Heart right ventricle (tissue), 16 donors: ENCODE data around the gene VAX1. TPM values are rescaled to one million over a fixed set of nuclear protein-coding genes. Genes with fewer than 3 reads are reported as not detected.
"Not testable (repeated sequence)": the region's sequence is repeated elsewhere in the genome, so short reads cannot be mapped to it uniquely, and the experiment has no call there.

Source experiments
- ATAC-seq, 8 donors: fragments of 200-7000 bp; cut with Tn5 transposase; one replicate each; pipeline ENCODE4 v1.9.1; 2020; ENCODE audit warnings: mild to moderate bottlenecking in 8 of 8, moderate library complexity in 8 of 8, moderate number of reproducible peaks in 1 of 8
- DNase-seq, 2 donors: peaks; one replicate each; pipeline ENCODE4 v3.0.0-alpha.2; 2020
- H3K27ac ChIP-seq, 10 donors: fragments of 200-600 bp; sonication (generic) in 2 of 10; one replicate each; pipeline versions ENCODE4 v1.5.0 to v1.8.0; 2020 to 2022; ENCODE audit warnings: mild to moderate bottlenecking in 3 of 10
- H3K27me3 ChIP-seq, 7 donors: fragments of 200-600 bp; one replicate each; pipeline ENCODE4 v1.8.0; 2021 to 2022; ENCODE audit warnings: mild to moderate bottlenecking in 2 of 7
- H3K36me3 ChIP-seq, 9 donors: fragments of 200-600 bp; sonication (generic) in 1 of 9; one replicate each; pipeline versions ENCODE4 v1.5.0 to v1.8.0; 2020 to 2022; ENCODE audit warnings: mild to moderate bottlenecking in 2 of 9
- H3K4me1 ChIP-seq, 9 donors: fragments of 200-600 bp; sonication (generic) in 1 of 9; one replicate each; pipeline versions ENCODE4 v1.5.0 to v1.8.0; 2020 to 2022; ENCODE audit warnings: mild to moderate bottlenecking in 4 of 9
- H3K4me3 ChIP-seq, 10 donors: fragments of 200-600 bp; sonication (generic) in 2 of 10; one replicate each; pipeline versions ENCODE4 v1.5.0 to v1.8.0; 2020 to 2022; ENCODE audit warnings: mild to moderate bottlenecking in 7 of 10, moderate library complexity in 2 of 10
- H3K9me3 ChIP-seq, 11 donors: fragments of 200-600 bp in 10 of 11; sonication (generic) in 2 of 11; one replicate each; pipeline versions ENCODE4 v1.5.0 to v1.8.0; 2013 to 2022; ENCODE audit warnings: mild to moderate bottlenecking in 2 of 11, control low read depth in 1 of 11, moderate library complexity in 1 of 11
- CTCF ChIP-seq, 9 donors: fragments of 200-600 bp; sonication (generic) in 2 of 9; IDR thresholded peaks; one replicate each; pipeline versions ENCODE4 v1.5.0 to v1.8.0; 2021 to 2022; ENCODE audit warnings: antibody characterized with exemption in 9 of 9, mild to moderate bottlenecking in 5 of 9, moderate library complexity in 1 of 9
- WGBS, 2 donors: extraction: QIAGEN DNeasy Blood & Tissue Kit; methylation state at CpG; one replicate each; pipeline ENCODE4 v1.1.7; 2013; ENCODE audit warnings: inconsistent platforms in 1 of 2; 5-methylcytosine and 5-hydroxymethylcytosine counted together
- intact Hi-C, 10 donors: fragments of 100-400 bp; cut with DNase I; formaldehyde crosslinking; loops; one replicate each; pipeline versions ENCODE4 v1.11.1 to v1.14.2; 2022
- microRNA-seq, 2 donors: library from miRNA; unstranded; fragments of <30 nt; microRNA quantifications; one replicate each; pipeline ENCODE4 v1.2.0, GENCODE V29; 2021
- polyA plus RNA-seq, 2 donors: library from polyadenylated mRNA; stranded (reverse); fragments of 200-250 nt; gene quantifications; one replicate each; pipeline ENCODE4 v1.2.3, GENCODE V29; 2013
- total RNA-seq, 10 donors: library from RNA; stranded (reverse); fragmentation: NEBNext Ultra II Directional in 3 of 10; extraction: Animal tissue kit (Norgen Biotek cat#: 25700) in 3 of 10; gene quantifications; one replicate each; pipeline versions ENCODE4 v1.2.1 to v1.2.4, GENCODE V29; 2021 to 2023
- donor health status: Arrhythmogenic right ventricular cardiomyopathy.
- donor health status: ischemic (EF 13 %, LVEDD 7.1; RV severe dilation, severe dysfunction).
- donor health status: healthy with polysubstance abuse.
- donor health status: DM: no; HTN: yes; CAD: no.
- donor health status: DM: no; HTN: no; CAD: no.
- donor health status: ischemic (EF 25% LVEDD 6.9; RV normal size, moderate dysfunction).
- donor health status: ischemic (EF 25% LVEDD 5.7; RV mildly dilated, moderate dysfunction).
- donor health status: healthy.
- donor health status: DM: yes; HTN: yes; CAD: no.
- donor health status: Ischemic cardiomyopathy.
- donor health status: ischemic (EF 35%, LVEDD 5.7; RV mildly dilated, moderate dysfunction).
- donor health status: nonischemic (EF 11% LVEDD 7.7; RV severe dilation, severe dysfunction).
- donor health status: DM: yes; HTN: yes; CAD: no.
- donor health status: PGD.
- donor health status: ischemic (EF 29% LVEDD 5.4; RV normal size, mild dysfunction).
- donor health status: nonischemic (EF 23%, LVEDD 6.1; RV moderate dilation, normal function).

The VAX1 gene
- total and polyA plus RNA-seq, 12 donors = not detected

- no peak for TF ChIP-seq CTCF (IDR thresholded peaks at IDR 0.05)
- 89 to 90% methylated on average over 4 of the region's 4 CpGs for WGBS, 2 donors
- Histone ChIP-seq H3K4me1 (no peaks in the 10 kb centered on the region), H3K27ac (no peak overlapping the region), H3K4me3 (no peak overlapping the region), H3K36me3 (no peaks in the 10 kb centered on the region), H3K27me3 (peaks cover 0 to 52% (median 11%) of the 10 kb centered on the region in 7 donors), H3K9me3 (no peaks in the 10 kb centered on the region)
- ATAC-seq (no peak), DNase-seq (no peak)
- intact Hi-C loops = no loop called here
Measured at GRCh38 chr10:117090834-117091233, 47.2 kb downstream of the VAX1 start.

DNA sequence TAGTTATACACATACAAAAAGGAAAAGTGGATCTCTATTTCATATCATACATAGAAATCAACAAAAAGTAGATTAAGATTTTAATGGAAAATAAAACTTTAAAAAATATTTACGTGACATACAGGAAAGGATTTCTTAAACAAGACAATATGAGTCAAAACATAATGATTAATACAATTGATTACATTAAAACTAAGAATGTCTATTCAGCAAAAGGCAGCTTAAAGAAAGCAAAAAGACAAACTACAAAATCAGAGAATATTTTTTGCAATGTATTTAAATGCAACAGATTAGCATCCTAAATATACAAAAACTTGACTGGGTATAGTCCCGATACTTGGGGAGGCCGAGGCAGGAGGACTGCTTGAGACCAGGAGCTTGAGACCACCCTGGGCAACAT lies 50.5 kb downstream of the VAX1 start:
- DNase-seq = no peak
- no peak for TF ChIP-seq CTCF (IDR thresholded peaks at IDR 0.05)
- Histone ChIP-seq H3K27ac (no peak overlapping the region), H3K4me3 (no peak overlapping the region), H3K4me1 (no peaks in the 10 kb centered on the region), H3K9me3 (no peaks in the 10 kb centered on the region), H3K36me3 (no peaks in the 10 kb centered on the region), H3K27me3 (peaks cover 0 to 31% (median 9%) of the 10 kb centered on the region in 7 donors)
- intact Hi-C loops = no loop called here
- 78 to 86% methylated on average over 3 of the region's 3 CpGs for WGBS, 2 donors
- no peak for ATAC-seq

DNA sequence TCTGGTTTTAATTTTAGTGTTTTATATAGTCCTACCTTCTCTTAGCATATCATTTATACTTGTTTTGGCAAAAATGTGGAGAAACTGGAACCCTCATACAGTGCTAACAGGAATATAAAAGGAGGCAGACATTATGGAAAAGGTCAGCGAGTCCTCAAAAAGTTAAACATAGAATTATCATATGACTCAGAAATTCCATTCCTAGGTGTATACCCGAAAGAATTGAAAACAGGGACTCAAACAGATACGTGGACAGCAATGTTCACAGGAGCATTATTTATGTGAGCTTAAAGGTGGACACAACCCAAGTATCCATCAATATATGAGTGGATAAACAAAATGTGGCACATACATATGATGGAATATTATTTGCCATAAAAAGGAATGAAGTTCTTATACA lies 51.5 kb downstream of the VAX1 start:
- no peak for TF ChIP-seq CTCF (IDR thresholded peaks at IDR 0.05)
- DNase-seq = no peak
- no peak for ATAC-seq

GRCh38 chr10:117084421-117085246 lies 53.4 kb downstream of the VAX1 start:
- WGBS, 2 donors = 69 to 76% methylated on average over 22 to 29 of the region's 31 CpGs
- H3K36me3 ChIP-seq, intact Hi-C loops, H3K27ac ChIP-seq, H3K4me3 ChIP-seq, ATAC-seq, H3K9me3 ChIP-seq, H3K4me1 ChIP-seq, DNase-seq: not testable (repeated sequence)
- H3K27me3 ChIP-seq = peaks cover 0 to 22% (median 3%) of the 10 kb centered on the region in 7 donors

More for the DNA sequence above, 51.5 kb downstream of the VAX1 start:
- H3K4me1 ChIP-seq = no peaks in the 10 kb centered on the region
- H3K36me3 ChIP-seq = no peaks in the 10 kb centered on the region
- no peaks in the 10 kb centered on the region for H3K9me3 ChIP-seq
- 78 to 79% methylated on average over 3 of the region's 3 CpGs for WGBS, 2 donors
- H3K4me3 ChIP-seq = no peak overlapping the region
- H3K27ac ChIP-seq = no peak overlapping the region
- intact Hi-C loops = no loop called here
- H3K27me3 ChIP-seq = peaks cover 0 to 25% (median 7%) of the 10 kb centered on the region in 7 donors

Small RNA genes within 50 kb of the gene (microRNA-seq; reads per million reads assigned to microRNA genes)
- 0 reads per million in 2 donors for gene MIR3663

Other genes starting within 250 kb of the VAX1 start
- gene SHTN1, start 133.1 kb downstream of the VAX1 start, total RNA-seq = 10 to 100 TPM in 1 of 10 donors, 1 to 10 TPM in 9; 1.6 to 13.1 (median 3.1) TPM
- 1 to 10 TPM in 1 of 2 donors, under 1 TPM in 1; 0.86 to 3.0 TPM for gene SHTN1, start 133.1 kb downstream of the VAX1 start, polyA plus RNA-seq
- gene KCNK18, start 59.2 kb upstream of the VAX1 start, total RNA-seq = not detected
- gene KCNK18, start 59.2 kb upstream of the VAX1 start, polyA plus RNA-seq = not detected
- gene SLC18A2, start 102.8 kb upstream of the VAX1 start, total RNA-seq = under 1 TPM in 9 of 10 donors, not detected in 1; 0.12 to 0.47 (median 0.20) TPM
- under 1 TPM; 0.07 to 0.12 TPM for gene SLC18A2, start 102.8 kb upstream of the VAX1 start, polyA plus RNA-seq
- gene PDZD8, start 237.2 kb upstream of the VAX1 start, total RNA-seq = 10 to 100 TPM; 16.8 to 31.3 (median 23.1) TPM
- 1 to 10 TPM; 2.0 to 4.1 TPM for gene PDZD8, start 237.2 kb upstream of the VAX1 start, polyA plus RNA-seq